ENCODE results near the gene ADPRHL1. TPM values are rescaled to one million over a fixed set of nuclear protein-coding genes. Genes with fewer than 3 reads are reported as not detected.
A peak's percentile ranks its signal among the peaks of the same experiment; 100 is the strongest.

ADPRHL1 gene
- total RNA-seq, 1 experiment from 2014 or later, result 2.7 TPM

DNA sequence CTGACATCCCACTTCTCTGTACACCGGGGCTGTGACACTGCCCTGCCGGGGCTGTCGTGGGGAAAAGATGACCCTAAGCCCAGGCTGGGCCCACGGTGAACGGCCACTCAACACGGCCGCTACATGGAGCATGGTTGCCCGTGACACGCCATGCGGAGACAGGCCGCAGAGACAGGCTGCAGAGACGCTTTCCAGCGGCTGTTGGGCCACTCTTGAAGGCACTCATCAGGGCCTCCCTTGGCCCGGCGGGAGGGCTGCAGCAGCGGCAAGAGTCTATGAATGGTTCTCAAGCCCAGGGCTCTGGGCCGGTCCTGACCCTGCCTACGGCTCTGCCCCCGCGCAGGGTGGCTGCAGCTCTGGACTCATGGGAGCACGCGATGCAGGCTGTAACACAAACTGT lies 22.1 kb downstream of the ADPRHL1 start:
- no peak overlapping the region for H2BK20ac ChIP-seq (ENCODE audit: low read depth, low read length, poor library complexity, severe bottlenecking)
- H3K4me2 ChIP-seq (ENCODE audit: insufficient read depth, insufficient read length, low read length), result no peak overlapping the region
- Mint-ChIP-seq H3K27ac (peak overlapping the region in 1 of 3 experiments; percentile 80; a peak in 2 of 7 replicates), H3K4me3 (no peak overlapping the region), H3K36me3 (ENCODE audit: insufficient read depth in 1 of 3, low read depth in 3 of 3) (peaks cover 0 to 4% (median 0%) of the 10 kb centered on the region in 3 experiments; a peak in 1 of 7 replicates), H3K4me1 (peaks cover 0 to 5% of the 10 kb centered on the region in 2 experiments; a peak in 2 of 4 replicates), H3K9me3 (no peaks in the 10 kb centered on the region), H3K27me3 (ENCODE audit: low read depth) (no peaks in the 10 kb centered on the region)
- H3T11ph ChIP-seq (ENCODE audit: low read length), result no peak overlapping the region
- no peaks in the 10 kb centered on the region for H3K4me1 ChIP-seq (ENCODE audit: insufficient read depth, low read length)
- no peak overlapping the region for H3K14ac ChIP-seq (ENCODE audit: insufficient read depth, low read length)
- no peak overlapping the region for H2BK15ac ChIP-seq (ENCODE audit: low read depth, low read length)
- no peak overlapping the region for H2AK5ac ChIP-seq (ENCODE audit: insufficient read length, low read length)
- no peak overlapping the region for H4K91ac ChIP-seq (ENCODE audit: insufficient read length, low read depth, low read length)
- no peak for DNase-seq
- no peak overlapping the region for H4K5ac ChIP-seq (ENCODE audit: insufficient read length, low read depth, low read length)
- H3K27me3 ChIP-seq (ENCODE audit: insufficient read depth, low read length), result no peaks in the 10 kb centered on the region
- H2BK120ac ChIP-seq (ENCODE audit: low read depth, low read length, poor library complexity, severe bottlenecking), result no peak overlapping the region
- H3K18ac ChIP-seq (ENCODE audit: insufficient read length, low read depth, low read length), result no peak overlapping the region
- H3K27ac ChIP-seq (ENCODE audit: insufficient read length, low read depth, low read length), result no peak overlapping the region
- no peak overlapping the region for H3K9ac ChIP-seq (ENCODE audit: extremely low read depth, insufficient read length, low read length)
- no peak overlapping the region for H2BK12ac ChIP-seq (ENCODE audit: insufficient read length, low read depth, low read length)
- no peak overlapping the region for H4K8ac ChIP-seq (replicated peaks; ENCODE audit: insufficient read length, low read depth, low read length)
- H3K79me1 ChIP-seq (ENCODE audit: insufficient read depth, low read depth, low read length, poor library complexity, severe bottlenecking), result no peaks in the 10 kb centered on the region
- WGBS (ENCODE audit: extremely low coverage, insufficient read length, low lambda C conversion rate), result no CpG with 5 or more reads among the region's 22 CpGs
- no peak overlapping the region for H2BK5ac ChIP-seq (ENCODE audit: insufficient read length, low read length)
- no peaks in the 10 kb centered on the region for H3K23me2 ChIP-seq (ENCODE audit: insufficient read length, low read depth, low read length, poor library complexity, severe bottlenecking)
- TF ChIP-seq, protein P1, sequence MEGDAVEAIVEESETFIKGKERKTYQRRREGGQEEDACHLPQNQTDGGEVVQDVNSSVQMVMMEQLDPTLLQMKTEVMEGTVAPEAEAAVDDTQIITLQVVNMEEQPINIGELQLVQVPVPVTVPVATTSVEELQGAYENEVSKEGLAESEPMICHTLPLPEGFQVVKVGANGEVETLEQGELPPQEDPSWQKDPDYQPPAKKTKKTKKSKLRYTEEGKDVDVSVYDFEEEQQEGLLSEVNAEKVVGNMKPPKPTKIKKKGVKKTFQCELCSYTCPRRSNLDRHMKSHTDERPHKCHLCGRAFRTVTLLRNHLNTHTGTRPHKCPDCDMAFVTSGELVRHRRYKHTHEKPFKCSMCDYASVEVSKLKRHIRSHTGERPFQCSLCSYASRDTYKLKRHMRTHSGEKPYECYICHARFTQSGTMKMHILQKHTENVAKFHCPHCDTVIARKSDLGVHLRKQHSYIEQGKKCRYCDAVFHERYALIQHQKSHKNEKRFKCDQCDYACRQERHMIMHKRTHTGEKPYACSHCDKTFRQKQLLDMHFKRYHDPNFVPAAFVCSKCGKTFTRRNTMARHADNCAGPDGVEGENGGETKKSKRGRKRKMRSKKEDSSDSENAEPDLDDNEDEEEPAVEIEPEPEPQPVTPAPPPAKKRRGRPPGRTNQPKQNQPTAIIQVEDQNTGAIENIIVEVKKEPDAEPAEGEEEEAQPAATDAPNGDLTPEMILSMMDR (conservative IDR thresholded peaks at IDR 0.05), result no peak
- no peaks in the 10 kb centered on the region for H3K9me3 ChIP-seq (ENCODE audit: control insufficient read depth, low read depth, low read length)
- no peak overlapping the region for H3K23ac ChIP-seq (ENCODE audit: insufficient read length, low read depth, low read length)
- no peaks in the 10 kb centered on the region for H4K20me1 ChIP-seq (ENCODE audit: control insufficient read depth, insufficient read depth, insufficient read length)
- no peaks in the 10 kb centered on the region for H3K79me2 ChIP-seq (ENCODE audit: insufficient read depth, low read length)
- H2AFZ ChIP-seq (ENCODE audit: low read length), result no peak overlapping the region
- H3K56ac ChIP-seq (ENCODE audit: insufficient read length, low read depth, low read length), result no peak overlapping the region
- no peak overlapping the region for H3K4ac ChIP-seq (ENCODE audit: low read depth, low read length)
